SK-N-SH (cell line): Measurements from ENCODE around the gene CAMK2B.

Source experiments
- CHD2 ChIP-seq: fragments of 150-350 bp; IDR thresholded peaks from 2 replicates; pipeline ENCODE4 v1.6.1; 2018; ENCODE audit warnings: low read length; ENCODE audit not compliant: partially characterized antibody
- CTCF ChIP-seq: fragments of 200-600 bp; sonication (generic); IDR thresholded peaks from 2 replicates; pipeline ENCODE4 v1.6.1; 2017; ENCODE audit warnings: antibody characterized with exemption, mild to moderate bottlenecking, moderate library complexity
- MXI1 ChIP-seq: IDR thresholded peaks from 2 replicates; pipeline ENCODE4 v1.6.1; 2012; ENCODE audit warnings: mild to moderate bottlenecking, low read depth, low read length, improper control_type of control experiment
- YY1 ChIP-seq: IDR thresholded peaks from 2 replicates; pipeline ENCODE4 v1.4.0; 2012; ENCODE audit warnings: low read depth, mild to moderate bottlenecking

- TF ChIP-seq YY1 (no peak), MXI1 (no peak), CHD2 (no peak), CTCF (no peak)
These were observed 135.2 kb downstream of the CAMK2B start for GRCh38 chr7:44189993-44190872.
